Measurements from ENCODE around the gene CLN6. TPM values are rescaled to one million over a fixed set of nuclear protein-coding genes. Genes with fewer than 3 reads are reported as not detected.

CLN6 gene
- total RNA-seq, 1 donor from 2014 or later = 19.0 TPM

- FAIRE-seq (no peak), DNase-seq (ENCODE audit: low read depth) (no peak)
- Histone ChIP-seq H3K9ac (ENCODE audit: low read length) (no peak overlapping the region), H3K4me1 (ENCODE audit: insufficient read depth, low read length) (no peaks in the 10 kb centered on the region), H3K4me3 (ENCODE audit: insufficient read depth, low read depth, low read length) (no peak overlapping the region), H4K20me1 (ENCODE audit: insufficient read depth, low read length) (peaks cover 5% of the 10 kb centered on the region), H3K4me2 (ENCODE audit: low read length) (no peak overlapping the region), H3K27ac (ENCODE audit: low read depth, low read length) (no peak overlapping the region), H3K36me3 (ENCODE audit: insufficient read depth, low read length) (no peaks in the 10 kb centered on the region), H2AFZ (ENCODE audit: low read depth, low read length) (no peak overlapping the region), H3K27me3 (ENCODE audit: insufficient read depth, low read length) (no peaks in the 10 kb centered on the region), H3K9me3 (ENCODE audit: insufficient read depth, low read depth, low read length) (no peaks in the 10 kb centered on the region), H3K79me2 (ENCODE audit: insufficient read depth, low read length) (no peaks in the 10 kb centered on the region)
- Mint-ChIP-seq H3K9me3 (ENCODE audit: unreplicated experiment) (no peaks in the 10 kb centered on the region), H3K27me3 (ENCODE audit: low read depth, unreplicated experiment) (no peaks in the 10 kb centered on the region), H3K36me3 (ENCODE audit: low read depth, unreplicated experiment) (peaks cover 11% of the 10 kb centered on the region), H3K4me1 (ENCODE audit: low read depth, unreplicated experiment) (peaks cover 20% of the 10 kb centered on the region), H3K27ac (ENCODE audit: unreplicated experiment) (no peak overlapping the region), H3K4me3 (ENCODE audit: unreplicated experiment) (no peak overlapping the region)
- TF ChIP-seq EZH2 (IDR thresholded peaks at IDR 0.05; ENCODE audit: insufficient read depth, low read length) (no peak), CTCF (IDR thresholded peaks at IDR 0.05; ENCODE audit: insufficient read depth, low read depth, low read length) (no peak)
These were observed 30.2 kb downstream of the CLN6 start for GRCh38 chr15:68199340-68199739.

- no peak overlapping the region for H3K9ac ChIP-seq (ENCODE audit: low read length)
- H3K36me3 ChIP-seq (ENCODE audit: insufficient read depth, low read length) = peaks cover 8% of the 10 kb centered on the region
- H3K4me1 Mint-ChIP-seq (ENCODE audit: low read depth, unreplicated experiment) = peaks cover 20% of the 10 kb centered on the region
- H3K4me2 ChIP-seq (ENCODE audit: low read length) = no peak overlapping the region
- H3K27ac ChIP-seq (ENCODE audit: low read depth, low read length) = no peak overlapping the region
- no peak for FAIRE-seq
- H3K4me3 Mint-ChIP-seq (ENCODE audit: unreplicated experiment) = no peak overlapping the region
- no peaks in the 10 kb centered on the region for H3K4me1 ChIP-seq (ENCODE audit: insufficient read depth, low read length)
- no peak for TF ChIP-seq CTCF (IDR thresholded peaks at IDR 0.05; ENCODE audit: insufficient read depth, low read depth, low read length)
- no peak for TF ChIP-seq EZH2 (IDR thresholded peaks at IDR 0.05; ENCODE audit: insufficient read depth, low read length)
- H4K20me1 ChIP-seq (ENCODE audit: insufficient read depth, low read length) = peaks cover 5% of the 10 kb centered on the region
- no peak overlapping the region for H3K27ac Mint-ChIP-seq (ENCODE audit: unreplicated experiment)
- no peak for DNase-seq (ENCODE audit: low read depth)
- no peaks in the 10 kb centered on the region for H3K79me2 ChIP-seq (ENCODE audit: insufficient read depth, low read length)
- H3K9me3 ChIP-seq (ENCODE audit: insufficient read depth, low read depth, low read length) = no peaks in the 10 kb centered on the region
- no peak overlapping the region for H2AFZ ChIP-seq (ENCODE audit: low read depth, low read length)
- H3K9me3 Mint-ChIP-seq (ENCODE audit: unreplicated experiment) = no peaks in the 10 kb centered on the region
- no peak overlapping the region for H3K4me3 ChIP-seq (ENCODE audit: insufficient read depth, low read depth, low read length)
- H3K27me3 Mint-ChIP-seq (ENCODE audit: low read depth, unreplicated experiment) = no peaks in the 10 kb centered on the region
- H3K27me3 ChIP-seq (ENCODE audit: insufficient read depth, low read length) = no peaks in the 10 kb centered on the region
- H3K36me3 Mint-ChIP-seq (ENCODE audit: low read depth, unreplicated experiment) = peaks cover 13% of the 10 kb centered on the region
These were observed 31.7 kb downstream of the CLN6 start for GRCh38 chr15:68197661-68198437.

GRCh38 chr15:68197170-68197492, 32.4 kb downstream of the CLN6 start:
- FAIRE-seq = no peak
- Mint-ChIP-seq H3K9me3 (ENCODE audit: unreplicated experiment) (no peaks in the 10 kb centered on the region), H3K27me3 (ENCODE audit: low read depth, unreplicated experiment) (no peaks in the 10 kb centered on the region), H3K27ac (ENCODE audit: unreplicated experiment) (no peak overlapping the region), H3K4me3 (ENCODE audit: unreplicated experiment) (no peak overlapping the region), H3K36me3 (ENCODE audit: low read depth, unreplicated experiment) (peaks cover 19% of the 10 kb centered on the region), H3K4me1 (ENCODE audit: low read depth, unreplicated experiment) (peaks cover 20% of the 10 kb centered on the region)
- Histone ChIP-seq H3K9me3 (ENCODE audit: insufficient read depth, low read depth, low read length) (no peaks in the 10 kb centered on the region), H3K9ac (ENCODE audit: low read length) (no peak overlapping the region), H3K4me2 (ENCODE audit: low read length) (no peak overlapping the region), H3K4me3 (ENCODE audit: insufficient read depth, low read depth, low read length) (no peak overlapping the region), H2AFZ (ENCODE audit: low read depth, low read length) (no peak overlapping the region), H3K36me3 (ENCODE audit: insufficient read depth, low read length) (peaks cover 15% of the 10 kb centered on the region), H4K20me1 (ENCODE audit: insufficient read depth, low read length) (peaks cover 5% of the 10 kb centered on the region), H3K27ac (ENCODE audit: low read depth, low read length) (no peak overlapping the region), H3K27me3 (ENCODE audit: insufficient read depth, low read length) (no peaks in the 10 kb centered on the region), H3K4me1 (ENCODE audit: insufficient read depth, low read length) (no peaks in the 10 kb centered on the region), H3K79me2 (ENCODE audit: insufficient read depth, low read length) (no peaks in the 10 kb centered on the region)
- DNase-seq (ENCODE audit: low read depth) = no peak
- TF ChIP-seq CTCF (IDR thresholded peaks at IDR 0.05; ENCODE audit: insufficient read depth, low read depth, low read length) = no peak
- no peak for TF ChIP-seq EZH2 (IDR thresholded peaks at IDR 0.05; ENCODE audit: insufficient read depth, low read length)
